WTC11 (cell line): ENCODE measurements around the gene PLK4. TPM values are rescaled to one million over a fixed set of nuclear protein-coding genes. Genes with fewer than 3 reads are reported as not detected.

ENCODE experiments used
- ATAC-seq: fragments of 200-7000 bp; cut with Tn5 transposase; 2 replicates; pipeline ENCODE4 v1.10.0; 2021; ENCODE audit warnings: mild to moderate bottlenecking, moderate library complexity
- CTCF ChIA-PET: fragments of 300-600 bp; sonication (Branson Sonifier 250); formaldehyde crosslinking; loops from one replicate; lab custom pipeline; 2021; ENCODE audit warnings: antibody characterized with exemption; lab: Charles Lee
- POLR2A ChIA-PET: fragments of 350-600 bp; sonication (Branson Sonifier 250); formaldehyde crosslinking; loops from one replicate; lab custom pipeline; 2021; ENCODE audit warnings: antibody characterized with exemption; lab: Charles Lee
- DNase-seq: peaks from one replicate; pipeline ENCODE4 v3.0.0; 2021; ENCODE audit warnings: low spot score
- H3K27ac Mint-ChIP-seq: 2 replicates; pipeline ENCODE4 v1.8.0; 2021; ENCODE audit warnings: mixed read lengths
- H3K27me3 Mint-ChIP-seq: 2 replicates; pipeline ENCODE4 v1.8.0; 2021; ENCODE audit warnings: low read depth, mild to moderate bottlenecking, moderate library complexity, mixed read lengths
- H3K36me3 Mint-ChIP-seq: 2 replicates; pipeline ENCODE4 v1.8.0; 2021; ENCODE audit warnings: mixed read lengths
- H3K4me1 Mint-ChIP-seq: 2 replicates; pipeline ENCODE4 v1.8.0; 2022; ENCODE audit warnings: mixed read lengths
- H3K4me3 Mint-ChIP-seq: 2 replicates; pipeline ENCODE4 v1.8.0; 2021; ENCODE audit warnings: mild to moderate bottlenecking, moderate library complexity, mixed read lengths
- H3K9me3 Mint-ChIP-seq: 2 replicates; pipeline ENCODE4 v1.8.0; 2021; ENCODE audit warnings: mixed read lengths
- ELF4 ChIP-seq: sonication (generic); formaldehyde crosslinking; IDR thresholded peaks from 2 replicates; pipeline ENCODE4 v1.8.1; 2022; ENCODE audit warnings: low read depth, mild to moderate bottlenecking, moderate library complexity, missing genetic modification reagents
- ESRRA ChIP-seq: sonication (generic); formaldehyde crosslinking; IDR thresholded peaks from 2 replicates; pipeline ENCODE4 v1.8.1; 2022; ENCODE audit warnings: mild to moderate bottlenecking, missing genetic modification reagents, borderline replicate concordance
- HMGA2 ChIP-seq: fragments of 250-450 bp; sonication (Bioruptor Pico); IDR thresholded peaks from 2 replicates; pipeline ENCODE4 v1.4.0; 2021; ENCODE audit warnings: mild to moderate bottlenecking, moderate library complexity
- RELA ChIP-seq: sonication (generic); formaldehyde crosslinking; IDR thresholded peaks from 2 replicates; pipeline ENCODE4 v1.8.1; 2022; ENCODE audit warnings: missing genetic modification reagents, mild to moderate bottlenecking, borderline replicate concordance
- RORB ChIP-seq: fragments of 250-450 bp; sonication (Bioruptor Pico); IDR thresholded peaks from 2 replicates; pipeline ENCODE4 v1.9.0; 2021; ENCODE audit warnings: mild to moderate bottlenecking
- SP1 ChIP-seq: sonication (generic); formaldehyde crosslinking; conservative IDR thresholded peaks from 2 replicates; pipeline ENCODE4 v1.8.1; 2022; ENCODE audit warnings: missing genetic modification reagents
- TEAD4 ChIP-seq: sonication (generic); formaldehyde crosslinking; IDR thresholded peaks from 2 replicates; pipeline ENCODE4 v1.8.0; 2022; ENCODE audit warnings: mild to moderate bottlenecking, missing genetic modification reagents
- ZNF121 ChIP-seq: sonication (generic); formaldehyde crosslinking; IDR thresholded peaks from 2 replicates; pipeline ENCODE4 v1.8.0; 2023; ENCODE audit warnings: missing genetic modification reagents
- ZNF138 ChIP-seq: sonication (generic); formaldehyde crosslinking; conservative IDR thresholded peaks from 2 replicates; pipeline ENCODE4 v1.8.1; 2022; ENCODE audit warnings: mild to moderate bottlenecking, moderate library complexity, missing genetic modification reagents
- ZNF396 ChIP-seq: fragments of 250-450 bp; sonication (Bioruptor Pico); IDR thresholded peaks from 2 replicates; pipeline ENCODE4 v1.8.0; 2021; ENCODE audit warnings: mild to moderate bottlenecking, moderate library complexity, borderline replicate concordance
- total RNA-seq: library from RNA; stranded (reverse); gene quantifications from 3 replicates; pipeline ENCODE4 v1.2.3, GENCODE V29; 2021
- TF ChIP-seq, protein P1 (sequence below): sonication (generic); formaldehyde crosslinking; IDR thresholded peaks from 2 replicates; pipeline ENCODE4 v1.8.0; 2023; ENCODE audit warnings: mild to moderate bottlenecking, missing genetic modification reagents
- TF ChIP-seq, protein P2 (sequence below): fragments of 200-600 bp; IDR thresholded peaks from 2 replicates; pipeline ENCODE4 v1.8.0; 2022; ENCODE audit warnings: antibody characterized with exemption
- TF ChIP-seq, protein P3 (sequence below): sonication (generic); formaldehyde crosslinking; IDR thresholded peaks from 2 replicates; pipeline ENCODE4 v1.8.1; 2022; ENCODE audit warnings: low read depth, missing genetic modification reagents, borderline replicate concordance
- TF ChIP-seq, protein P4 (sequence below): sonication (generic); formaldehyde crosslinking; IDR thresholded peaks from 2 replicates; pipeline ENCODE4 v1.8.1; 2023; ENCODE audit warnings: mild to moderate bottlenecking, missing genetic modification reagents, moderate library complexity
- TF ChIP-seq, protein P5 (sequence below): sonication (generic); formaldehyde crosslinking; IDR thresholded peaks from 2 replicates; pipeline ENCODE4 v1.8.0; 2022; ENCODE audit warnings: mild to moderate bottlenecking, missing genetic modification reagents
- TF ChIP-seq, protein P6 (sequence below): sonication (generic); formaldehyde crosslinking; IDR thresholded peaks from 2 replicates; pipeline ENCODE4 v1.8.0; 2022; ENCODE audit warnings: mild to moderate bottlenecking, missing genetic modification reagents
- TF ChIP-seq, protein P7 (sequence below): sonication (generic); formaldehyde crosslinking; IDR thresholded peaks from 2 replicates; pipeline ENCODE4 v1.8.1; 2023; ENCODE audit warnings: mild to moderate bottlenecking, missing genetic modification reagents, moderate library complexity

The PLK4 gene
- total RNA-seq, 1 experiment from 2014 or later = 37.8 TPM

DNA sequence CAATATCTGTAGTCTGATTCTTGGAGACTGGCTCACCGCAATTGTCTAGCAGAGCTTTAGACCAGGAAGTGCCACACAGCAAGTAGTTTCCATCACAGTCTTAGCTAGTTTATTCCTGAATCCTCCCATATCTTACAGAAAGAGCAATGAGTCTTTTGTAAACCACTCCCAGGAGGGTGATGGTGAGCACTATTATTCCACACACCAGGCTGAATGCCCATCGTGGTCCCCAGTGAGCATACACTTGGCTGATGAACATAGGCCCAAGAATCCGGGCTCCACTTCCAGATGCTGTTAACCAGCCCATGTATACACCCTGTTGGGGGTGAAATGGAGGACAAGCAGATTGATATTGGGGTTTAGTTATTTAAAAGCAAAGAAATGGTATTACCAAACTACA, 39.8 kb downstream of the PLK4 start:
- no peak for ATAC-seq

More for the DNA sequence above, 39.8 kb downstream of the PLK4 start:
- no peaks in the 10 kb centered on the region for H3K9me3 Mint-ChIP-seq
- POLR2A ChIA-PET = no interaction called here
- no peak for DNase-seq
- CTCF ChIA-PET = no interaction called here
- no peaks in the 10 kb centered on the region for H3K4me1 Mint-ChIP-seq
- no peak overlapping the region for H3K4me3 Mint-ChIP-seq
- H3K27me3 Mint-ChIP-seq = no peaks in the 10 kb centered on the region
- no peak overlapping the region for H3K27ac Mint-ChIP-seq
- peaks cover 12% of the 10 kb centered on the region for H3K36me3 Mint-ChIP-seq
- TF ChIP-seq, protein P1, sequence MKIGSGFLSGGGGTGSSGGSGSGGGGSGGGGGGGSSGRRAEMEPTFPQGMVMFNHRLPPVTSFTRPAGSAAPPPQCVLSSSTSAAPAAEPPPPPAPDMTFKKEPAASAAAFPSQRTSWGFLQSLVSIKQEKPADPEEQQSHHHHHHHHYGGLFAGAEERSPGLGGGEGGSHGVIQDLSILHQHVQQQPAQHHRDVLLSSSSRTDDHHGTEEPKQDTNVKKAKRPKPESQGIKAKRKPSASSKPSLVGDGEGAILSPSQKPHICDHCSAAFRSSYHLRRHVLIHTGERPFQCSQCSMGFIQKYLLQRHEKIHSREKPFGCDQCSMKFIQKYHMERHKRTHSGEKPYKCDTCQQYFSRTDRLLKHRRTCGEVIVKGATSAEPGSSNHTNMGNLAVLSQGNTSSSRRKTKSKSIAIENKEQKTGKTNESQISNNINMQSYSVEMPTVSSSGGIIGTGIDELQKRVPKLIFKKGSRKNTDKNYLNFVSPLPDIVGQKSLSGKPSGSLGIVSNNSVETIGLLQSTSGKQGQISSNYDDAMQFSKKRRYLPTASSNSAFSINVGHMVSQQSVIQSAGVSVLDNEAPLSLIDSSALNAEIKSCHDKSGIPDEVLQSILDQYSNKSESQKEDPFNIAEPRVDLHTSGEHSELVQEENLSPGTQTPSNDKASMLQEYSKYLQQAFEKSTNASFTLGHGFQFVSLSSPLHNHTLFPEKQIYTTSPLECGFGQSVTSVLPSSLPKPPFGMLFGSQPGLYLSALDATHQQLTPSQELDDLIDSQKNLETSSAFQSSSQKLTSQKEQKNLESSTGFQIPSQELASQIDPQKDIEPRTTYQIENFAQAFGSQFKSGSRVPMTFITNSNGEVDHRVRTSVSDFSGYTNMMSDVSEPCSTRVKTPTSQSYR = no peak
- TF ChIP-seq, protein P2, sequence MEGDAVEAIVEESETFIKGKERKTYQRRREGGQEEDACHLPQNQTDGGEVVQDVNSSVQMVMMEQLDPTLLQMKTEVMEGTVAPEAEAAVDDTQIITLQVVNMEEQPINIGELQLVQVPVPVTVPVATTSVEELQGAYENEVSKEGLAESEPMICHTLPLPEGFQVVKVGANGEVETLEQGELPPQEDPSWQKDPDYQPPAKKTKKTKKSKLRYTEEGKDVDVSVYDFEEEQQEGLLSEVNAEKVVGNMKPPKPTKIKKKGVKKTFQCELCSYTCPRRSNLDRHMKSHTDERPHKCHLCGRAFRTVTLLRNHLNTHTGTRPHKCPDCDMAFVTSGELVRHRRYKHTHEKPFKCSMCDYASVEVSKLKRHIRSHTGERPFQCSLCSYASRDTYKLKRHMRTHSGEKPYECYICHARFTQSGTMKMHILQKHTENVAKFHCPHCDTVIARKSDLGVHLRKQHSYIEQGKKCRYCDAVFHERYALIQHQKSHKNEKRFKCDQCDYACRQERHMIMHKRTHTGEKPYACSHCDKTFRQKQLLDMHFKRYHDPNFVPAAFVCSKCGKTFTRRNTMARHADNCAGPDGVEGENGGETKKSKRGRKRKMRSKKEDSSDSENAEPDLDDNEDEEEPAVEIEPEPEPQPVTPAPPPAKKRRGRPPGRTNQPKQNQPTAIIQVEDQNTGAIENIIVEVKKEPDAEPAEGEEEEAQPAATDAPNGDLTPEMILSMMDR = no peak
- TF ChIP-seq ZNF396 (no peak), SP1 (CRISPR knock-in tag) (no peak), HMGA2 (CRISPR knock-in tag) (no peak), RORB (CRISPR knock-in tag) (no peak), ELF4 (CRISPR knock-in tag) (no peak), ZNF121 (CRISPR knock-in tag) (no peak), ESRRA (CRISPR knock-in tag) (no peak), TEAD4 (CRISPR knock-in tag) (no peak), ZNF138 (no peak), RELA (CRISPR knock-in tag) (no peak)
- TF ChIP-seq, protein P3, sequence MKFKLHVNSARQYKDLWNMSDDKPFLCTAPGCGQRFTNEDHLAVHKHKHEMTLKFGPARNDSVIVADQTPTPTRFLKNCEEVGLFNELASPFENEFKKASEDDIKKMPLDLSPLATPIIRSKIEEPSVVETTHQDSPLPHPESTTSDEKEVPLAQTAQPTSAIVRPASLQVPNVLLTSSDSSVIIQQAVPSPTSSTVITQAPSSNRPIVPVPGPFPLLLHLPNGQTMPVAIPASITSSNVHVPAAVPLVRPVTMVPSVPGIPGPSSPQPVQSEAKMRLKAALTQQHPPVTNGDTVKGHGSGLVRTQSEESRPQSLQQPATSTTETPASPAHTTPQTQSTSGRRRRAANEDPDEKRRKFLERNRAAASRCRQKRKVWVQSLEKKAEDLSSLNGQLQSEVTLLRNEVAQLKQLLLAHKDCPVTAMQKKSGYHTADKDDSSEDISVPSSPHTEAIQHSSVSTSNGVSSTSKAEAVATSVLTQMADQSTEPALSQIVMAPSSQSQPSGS (CRISPR knock-in tag) = no peak
- TF ChIP-seq, protein P4, sequence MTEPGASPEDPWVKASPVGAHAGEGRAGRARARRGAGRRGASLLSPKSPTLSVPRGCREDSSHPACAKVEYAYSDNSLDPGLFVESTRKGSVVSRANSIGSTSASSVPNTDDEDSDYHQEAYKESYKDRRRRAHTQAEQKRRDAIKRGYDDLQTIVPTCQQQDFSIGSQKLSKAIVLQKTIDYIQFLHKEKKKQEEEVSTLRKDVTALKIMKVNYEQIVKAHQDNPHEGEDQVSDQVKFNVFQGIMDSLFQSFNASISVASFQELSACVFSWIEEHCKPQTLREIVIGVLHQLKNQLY = no peak
- TF ChIP-seq, protein P5, sequence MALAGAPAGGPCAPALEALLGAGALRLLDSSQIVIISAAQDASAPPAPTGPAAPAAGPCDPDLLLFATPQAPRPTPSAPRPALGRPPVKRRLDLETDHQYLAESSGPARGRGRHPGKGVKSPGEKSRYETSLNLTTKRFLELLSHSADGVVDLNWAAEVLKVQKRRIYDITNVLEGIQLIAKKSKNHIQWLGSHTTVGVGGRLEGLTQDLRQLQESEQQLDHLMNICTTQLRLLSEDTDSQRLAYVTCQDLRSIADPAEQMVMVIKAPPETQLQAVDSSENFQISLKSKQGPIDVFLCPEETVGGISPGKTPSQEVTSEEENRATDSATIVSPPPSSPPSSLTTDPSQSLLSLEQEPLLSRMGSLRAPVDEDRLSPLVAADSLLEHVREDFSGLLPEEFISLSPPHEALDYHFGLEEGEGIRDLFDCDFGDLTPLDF (CRISPR knock-in tag) = no peak
- TF ChIP-seq, protein P6, sequence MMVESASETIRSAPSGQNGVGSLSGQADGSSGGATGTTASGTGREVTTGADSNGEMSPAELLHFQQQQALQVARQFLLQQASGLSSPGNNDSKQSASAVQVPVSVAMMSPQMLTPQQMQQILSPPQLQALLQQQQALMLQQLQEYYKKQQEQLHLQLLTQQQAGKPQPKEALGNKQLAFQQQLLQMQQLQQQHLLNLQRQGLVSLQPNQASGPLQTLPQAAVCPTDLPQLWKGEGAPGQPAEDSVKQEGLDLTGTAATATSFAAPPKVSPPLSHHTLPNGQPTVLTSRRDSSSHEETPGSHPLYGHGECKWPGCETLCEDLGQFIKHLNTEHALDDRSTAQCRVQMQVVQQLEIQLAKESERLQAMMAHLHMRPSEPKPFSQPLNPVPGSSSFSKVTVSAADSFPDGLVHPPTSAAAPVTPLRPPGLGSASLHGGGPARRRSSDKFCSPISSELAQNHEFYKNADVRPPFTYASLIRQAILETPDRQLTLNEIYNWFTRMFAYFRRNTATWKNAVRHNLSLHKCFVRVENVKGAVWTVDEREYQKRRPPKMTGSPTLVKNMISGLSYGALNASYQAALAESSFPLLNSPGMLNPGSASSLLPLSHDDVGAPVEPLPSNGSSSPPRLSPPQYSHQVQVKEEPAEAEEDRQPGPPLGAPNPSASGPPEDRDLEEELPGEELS (CRISPR knock-in tag) = no peak
- TF ChIP-seq, protein P7, sequence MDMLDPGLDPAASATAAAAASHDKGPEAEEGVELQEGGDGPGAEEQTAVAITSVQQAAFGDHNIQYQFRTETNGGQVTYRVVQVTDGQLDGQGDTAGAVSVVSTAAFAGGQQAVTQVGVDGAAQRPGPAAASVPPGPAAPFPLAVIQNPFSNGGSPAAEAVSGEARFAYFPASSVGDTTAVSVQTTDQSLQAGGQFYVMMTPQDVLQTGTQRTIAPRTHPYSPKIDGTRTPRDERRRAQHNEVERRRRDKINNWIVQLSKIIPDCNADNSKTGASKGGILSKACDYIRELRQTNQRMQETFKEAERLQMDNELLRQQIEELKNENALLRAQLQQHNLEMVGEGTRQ (CRISPR knock-in tag) = no peak
